Measurements from ENCODE around the gene POU2F3.

DNA sequence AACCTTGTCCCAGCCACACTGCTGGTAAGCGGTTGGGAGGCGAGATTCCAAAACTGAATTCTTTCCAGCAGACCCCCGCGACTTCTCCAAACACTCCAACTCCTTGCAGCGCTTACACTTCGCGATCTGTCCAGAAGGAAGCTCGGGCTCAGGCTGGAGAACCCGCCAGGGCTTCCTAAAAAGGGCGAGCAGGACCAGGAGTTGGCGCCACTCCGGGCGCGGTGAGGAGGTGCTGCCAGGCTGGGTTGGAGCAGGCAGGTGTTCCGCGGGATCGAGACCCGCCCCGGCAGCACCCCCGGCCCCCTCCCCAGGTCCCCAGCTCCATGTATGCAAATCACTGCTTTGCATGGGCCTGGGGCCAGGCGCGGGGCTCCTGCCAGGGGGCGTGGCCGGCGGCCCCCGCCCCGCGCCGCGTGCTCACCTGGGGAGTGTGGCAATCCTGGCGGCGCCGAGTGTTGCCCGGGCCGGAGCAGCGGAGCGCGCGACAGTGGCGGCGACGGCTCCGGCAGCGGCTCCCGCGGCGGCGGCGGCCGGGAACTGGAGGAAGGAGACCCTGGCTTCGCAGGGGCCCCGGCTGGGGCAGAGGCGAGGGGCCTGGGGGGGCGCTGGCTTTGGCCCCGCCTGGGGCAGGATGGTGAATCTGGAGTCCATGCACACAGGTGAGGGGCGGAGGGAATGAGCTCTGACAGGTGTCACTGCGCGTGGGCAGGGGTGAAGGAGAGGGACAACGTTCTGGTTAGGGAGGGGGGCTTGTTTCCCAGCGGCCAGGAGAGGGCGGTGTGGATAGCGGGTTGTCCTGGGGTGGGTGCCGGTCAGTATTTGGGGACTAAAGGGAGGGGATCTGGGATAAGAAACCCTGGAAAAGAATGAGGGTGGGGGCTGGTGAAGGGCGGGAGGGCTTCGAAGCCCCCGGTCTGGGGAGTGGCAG, at the start of gene POU2F3:
- no peak for TF ChIP-seq RCOR1 (IDR thresholded peaks at IDR 0.05; ENCODE audit: insufficient replicate concordance, low read length)
- TF ChIP-seq NFE2L2 (IDR thresholded peaks at IDR 0.05; ENCODE audit: low read depth, low read length) = no peak
- no peak for TF ChIP-seq RFX5 (IDR thresholded peaks at IDR 0.05; ENCODE audit: low read depth, low read length)
- no peak for TF ChIP-seq POLR2A (IDR thresholded peaks at IDR 0.05; ENCODE audit: low read depth, low read length)
- TF ChIP-seq, protein P1, sequence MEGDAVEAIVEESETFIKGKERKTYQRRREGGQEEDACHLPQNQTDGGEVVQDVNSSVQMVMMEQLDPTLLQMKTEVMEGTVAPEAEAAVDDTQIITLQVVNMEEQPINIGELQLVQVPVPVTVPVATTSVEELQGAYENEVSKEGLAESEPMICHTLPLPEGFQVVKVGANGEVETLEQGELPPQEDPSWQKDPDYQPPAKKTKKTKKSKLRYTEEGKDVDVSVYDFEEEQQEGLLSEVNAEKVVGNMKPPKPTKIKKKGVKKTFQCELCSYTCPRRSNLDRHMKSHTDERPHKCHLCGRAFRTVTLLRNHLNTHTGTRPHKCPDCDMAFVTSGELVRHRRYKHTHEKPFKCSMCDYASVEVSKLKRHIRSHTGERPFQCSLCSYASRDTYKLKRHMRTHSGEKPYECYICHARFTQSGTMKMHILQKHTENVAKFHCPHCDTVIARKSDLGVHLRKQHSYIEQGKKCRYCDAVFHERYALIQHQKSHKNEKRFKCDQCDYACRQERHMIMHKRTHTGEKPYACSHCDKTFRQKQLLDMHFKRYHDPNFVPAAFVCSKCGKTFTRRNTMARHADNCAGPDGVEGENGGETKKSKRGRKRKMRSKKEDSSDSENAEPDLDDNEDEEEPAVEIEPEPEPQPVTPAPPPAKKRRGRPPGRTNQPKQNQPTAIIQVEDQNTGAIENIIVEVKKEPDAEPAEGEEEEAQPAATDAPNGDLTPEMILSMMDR (conservative IDR thresholded peaks at IDR 0.05; ENCODE audit: low read depth, low read length) = no peak
- TF ChIP-seq MAZ (IDR thresholded peaks at IDR 0.05; ENCODE audit: borderline replicate concordance, low read depth, low read length) = no peak
- no peak for TF ChIP-seq CEBPB (IDR thresholded peaks at IDR 0.05; ENCODE audit: low read depth, low read length)
- TF ChIP-seq, protein P2, sequence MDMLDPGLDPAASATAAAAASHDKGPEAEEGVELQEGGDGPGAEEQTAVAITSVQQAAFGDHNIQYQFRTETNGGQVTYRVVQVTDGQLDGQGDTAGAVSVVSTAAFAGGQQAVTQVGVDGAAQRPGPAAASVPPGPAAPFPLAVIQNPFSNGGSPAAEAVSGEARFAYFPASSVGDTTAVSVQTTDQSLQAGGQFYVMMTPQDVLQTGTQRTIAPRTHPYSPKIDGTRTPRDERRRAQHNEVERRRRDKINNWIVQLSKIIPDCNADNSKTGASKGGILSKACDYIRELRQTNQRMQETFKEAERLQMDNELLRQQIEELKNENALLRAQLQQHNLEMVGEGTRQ (IDR thresholded peaks at IDR 0.05; ENCODE audit: low read depth, low read length) = no peak
- TF ChIP-seq SMC3 (IDR thresholded peaks at IDR 0.05; ENCODE audit: low read depth, low read length) = no peak
- no peak for TF ChIP-seq RAD21 (IDR thresholded peaks at IDR 0.05; ENCODE audit: low read length)
- TF ChIP-seq, protein P3, sequence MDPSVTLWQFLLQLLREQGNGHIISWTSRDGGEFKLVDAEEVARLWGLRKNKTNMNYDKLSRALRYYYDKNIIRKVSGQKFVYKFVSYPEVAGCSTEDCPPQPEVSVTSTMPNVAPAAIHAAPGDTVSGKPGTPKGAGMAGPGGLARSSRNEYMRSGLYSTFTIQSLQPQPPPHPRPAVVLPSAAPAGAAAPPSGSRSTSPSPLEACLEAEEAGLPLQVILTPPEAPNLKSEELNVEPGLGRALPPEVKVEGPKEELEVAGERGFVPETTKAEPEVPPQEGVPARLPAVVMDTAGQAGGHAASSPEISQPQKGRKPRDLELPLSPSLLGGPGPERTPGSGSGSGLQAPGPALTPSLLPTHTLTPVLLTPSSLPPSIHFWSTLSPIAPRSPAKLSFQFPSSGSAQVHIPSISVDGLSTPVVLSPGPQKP (IDR thresholded peaks at IDR 0.05; ENCODE audit: borderline replicate concordance, low read depth, low read length) = no peak
- no peak for TF ChIP-seq CHD1 (IDR thresholded peaks at IDR 0.05; ENCODE audit: low read depth, low read length)
